GM19438 (cell line): Measurements from ENCODE around the gene TAF1B.

ENCODE experiments used
- ATAC-seq: cut with Tn5 transposase; IDR thresholded peaks from one replicate; pipeline ENCODE4 v1.9.1; 2021; ENCODE audit warnings: low read depth; ENCODE audit not compliant: unreplicated experiment

Gene TAF1B

DNA sequence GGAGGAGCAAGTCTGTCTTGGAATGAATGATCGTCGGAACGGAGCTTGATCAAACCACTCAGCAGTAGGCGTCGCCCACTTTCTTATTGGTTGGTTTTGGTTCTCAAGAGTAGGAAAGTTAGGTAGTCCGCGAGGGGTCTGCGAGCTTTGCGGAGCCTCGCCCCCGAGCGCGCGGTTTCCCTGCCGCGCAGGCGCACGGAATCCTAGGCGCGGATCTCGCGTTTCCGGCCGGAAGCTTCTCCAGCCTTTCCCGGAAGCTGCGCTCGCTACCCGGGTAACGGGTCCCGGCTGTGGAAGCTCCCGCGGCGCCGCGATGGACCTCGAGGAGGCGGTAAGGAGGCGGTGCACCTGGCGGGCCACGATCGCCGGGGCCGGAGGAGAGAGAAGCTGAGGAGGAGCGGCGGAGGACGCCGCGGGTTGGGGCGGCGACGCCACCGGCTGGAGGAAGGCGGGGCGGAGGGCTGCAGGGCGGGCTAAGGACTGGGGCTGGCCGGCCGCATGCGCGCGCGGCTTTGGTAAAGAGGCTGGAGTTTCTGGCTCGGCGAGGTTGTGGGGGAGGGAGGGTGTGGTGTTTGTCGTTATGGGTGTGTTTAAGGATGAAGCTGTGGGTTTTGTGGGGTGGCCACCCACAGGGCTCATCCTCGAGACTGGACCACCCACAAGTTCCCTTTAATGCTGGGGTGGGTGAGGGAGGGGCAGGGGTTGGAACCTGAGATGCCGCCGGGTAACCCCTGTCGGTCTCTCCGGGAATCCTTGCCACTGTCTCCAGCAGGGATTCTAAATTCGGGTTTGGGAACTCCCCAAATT lies at the start of gene TAF1B:
Gene TAF1B (plus strand): TSS at position 246 of the 807 bp plus-strand sequence. CDS start 68 bp downstream, at position 314.
- peak; percentile 82 for ATAC-seq

DNA sequence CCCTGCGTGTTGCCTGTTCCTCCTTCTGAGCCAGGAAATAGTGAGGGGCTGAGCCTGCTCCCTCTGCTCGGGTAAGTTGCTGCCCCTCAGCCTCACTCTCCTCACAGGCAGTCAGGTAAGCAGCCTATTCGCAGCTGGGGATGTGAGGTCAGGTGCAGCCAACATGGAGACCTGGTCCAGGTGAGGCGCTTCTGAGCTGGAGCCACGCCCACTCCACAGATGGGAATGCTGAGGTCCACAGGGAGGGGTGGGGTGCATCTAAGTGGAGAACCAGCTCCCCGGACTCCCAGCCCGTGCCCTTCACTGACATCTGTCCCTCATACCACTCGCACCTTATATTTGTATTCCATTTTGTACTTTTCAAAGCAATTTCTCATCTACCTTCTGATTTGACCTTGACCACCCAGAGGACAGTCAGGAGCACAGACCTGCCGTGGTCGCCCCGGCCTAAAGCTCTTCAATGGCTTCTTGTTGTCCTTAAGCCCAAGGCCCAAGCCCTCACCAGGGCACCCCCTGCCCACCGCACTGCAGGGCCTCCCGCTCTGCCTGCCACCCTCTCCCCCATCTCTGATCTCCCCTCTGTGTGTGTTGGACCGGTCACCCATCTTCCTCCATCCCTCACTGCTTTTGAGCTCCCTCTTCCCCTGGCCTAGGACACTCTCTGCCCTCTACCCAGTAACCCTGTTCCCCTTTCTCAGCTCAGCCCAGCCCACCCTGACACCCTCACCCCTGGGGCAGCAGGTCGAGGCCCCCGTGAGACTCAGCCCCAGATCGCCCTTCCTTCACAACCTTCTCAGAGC lies 49.2 kb upstream of the TAF1B start:
- ATAC-seq: no peak

DNA sequence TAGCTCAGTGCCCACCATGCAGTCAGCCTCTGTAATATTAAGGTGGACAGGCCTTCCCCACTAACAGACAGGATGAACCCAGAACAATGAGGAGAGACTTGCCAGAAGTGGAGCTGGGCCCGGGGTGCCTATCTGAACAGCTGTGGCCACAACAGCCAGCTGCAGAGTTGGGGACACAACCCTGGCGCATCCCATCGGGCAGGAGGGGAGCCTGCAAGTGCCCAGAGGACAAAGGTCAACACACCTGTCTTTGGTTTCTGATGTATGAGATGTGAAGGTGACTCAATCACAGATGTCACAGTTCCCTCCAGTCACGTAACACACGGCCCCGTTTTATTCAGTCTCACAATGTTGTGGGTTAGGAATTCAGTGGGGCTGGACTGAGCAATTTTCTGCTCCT lies 48.2 kb upstream of the TAF1B start:
- ATAC-seq: no peak

DNA sequence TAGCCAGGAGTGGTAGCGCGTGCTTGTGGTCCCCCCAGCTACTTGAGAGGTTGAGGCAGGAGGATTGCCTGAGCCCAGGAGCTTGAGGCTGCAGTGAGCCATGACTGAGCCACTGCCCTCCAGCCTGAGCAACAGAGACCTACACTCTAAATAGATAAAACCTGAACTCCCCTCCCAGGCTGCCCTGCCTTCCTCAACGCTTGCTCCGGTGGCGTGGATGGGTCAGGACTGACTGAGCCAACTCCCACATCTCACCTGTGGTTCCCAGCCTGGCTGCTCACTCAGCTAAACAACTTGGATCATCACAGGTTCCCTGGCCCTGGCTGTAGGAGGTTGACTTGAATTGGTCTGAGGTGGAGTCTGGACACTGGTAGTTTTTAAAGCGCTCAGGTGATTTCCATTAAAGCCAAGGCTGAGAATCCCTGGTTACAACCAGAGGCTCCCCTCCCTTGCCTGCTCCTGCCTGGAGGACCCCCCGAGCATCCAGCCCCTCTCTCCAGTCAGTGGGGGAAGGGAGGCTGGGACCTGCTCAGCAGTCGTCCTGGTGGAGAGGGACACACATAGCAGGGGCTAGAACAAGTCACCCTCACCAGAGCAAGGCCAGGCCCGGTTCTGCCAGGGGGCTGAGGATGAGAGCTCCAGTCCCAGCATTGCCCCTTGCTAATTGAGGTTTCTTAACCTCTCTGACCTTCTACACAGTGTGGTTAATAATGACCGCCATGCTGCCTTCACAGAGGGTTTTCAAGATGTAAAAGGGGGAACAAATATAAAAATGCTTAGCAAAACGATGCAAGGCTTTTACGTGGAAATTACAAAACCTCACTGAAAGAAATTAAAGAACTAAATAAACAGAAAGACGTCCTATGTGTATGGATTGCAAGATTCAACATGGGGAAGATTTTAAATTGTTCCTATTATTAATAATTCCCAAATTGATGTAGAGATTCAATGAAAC lies 46.9 kb upstream of the TAF1B start:
- ATAC-seq: no peak

DNA sequence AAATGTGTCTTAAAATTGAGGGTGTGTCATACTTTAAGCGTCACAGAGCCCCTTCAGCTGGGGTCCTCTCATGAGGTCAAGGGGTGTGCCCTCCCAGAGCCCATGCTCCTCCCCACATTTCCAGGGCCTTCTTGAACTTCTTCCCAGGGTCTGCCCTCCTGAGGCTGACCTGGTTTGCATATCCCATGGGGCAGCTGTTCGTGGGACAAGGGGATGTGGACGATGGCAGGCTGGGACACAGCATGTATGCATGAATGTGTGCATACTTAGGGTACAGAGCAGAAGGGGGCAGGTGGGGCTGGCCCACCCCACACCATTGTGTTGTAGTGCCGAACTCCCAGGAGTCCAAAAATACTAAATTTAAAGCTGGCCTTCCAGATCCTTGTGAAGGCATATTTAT lies 46.2 kb upstream of the TAF1B start:
- no peak for ATAC-seq

DNA sequence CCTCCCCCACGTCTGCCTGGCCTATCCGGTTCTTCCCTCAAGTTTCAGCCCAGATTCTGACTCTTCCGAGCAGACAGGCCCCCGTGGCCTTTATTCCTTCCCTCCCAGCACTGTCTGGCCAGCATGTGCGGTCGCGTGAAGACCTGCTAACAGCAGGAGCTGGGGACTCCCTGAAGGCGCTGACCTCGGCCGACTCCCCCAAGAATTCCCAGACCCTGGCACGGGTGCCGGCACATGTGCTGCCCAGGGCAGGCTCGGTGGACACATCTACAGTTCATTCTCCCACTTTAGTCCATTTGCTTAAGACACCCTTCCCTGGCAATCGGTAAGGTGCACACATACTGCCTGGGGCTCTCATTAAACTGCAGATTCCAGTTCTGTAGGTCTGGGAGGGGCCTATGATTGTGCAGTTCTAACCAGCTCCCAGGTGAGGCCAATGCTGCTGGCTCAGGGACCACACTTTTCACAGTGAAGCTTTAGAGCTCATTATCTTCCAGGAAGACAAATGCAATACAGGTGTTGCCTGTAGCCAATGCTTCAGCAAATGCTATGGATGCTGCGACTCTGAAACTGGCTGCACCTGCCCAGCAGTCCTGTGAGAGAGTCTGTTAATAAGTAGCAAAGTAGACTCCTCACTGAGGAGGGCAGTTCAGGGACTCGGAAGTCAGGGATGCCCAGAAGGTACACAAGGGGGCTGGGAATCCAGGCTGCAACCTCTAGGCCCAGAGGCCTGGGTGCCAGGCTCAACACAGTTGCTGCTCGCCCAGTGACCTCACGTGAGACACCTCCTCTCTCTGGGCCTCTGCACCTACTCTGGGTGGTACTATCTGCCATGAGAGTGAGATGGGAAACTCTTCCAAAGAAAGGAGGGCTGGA lies 45.4 kb upstream of the TAF1B start:
- no peak for ATAC-seq

DNA sequence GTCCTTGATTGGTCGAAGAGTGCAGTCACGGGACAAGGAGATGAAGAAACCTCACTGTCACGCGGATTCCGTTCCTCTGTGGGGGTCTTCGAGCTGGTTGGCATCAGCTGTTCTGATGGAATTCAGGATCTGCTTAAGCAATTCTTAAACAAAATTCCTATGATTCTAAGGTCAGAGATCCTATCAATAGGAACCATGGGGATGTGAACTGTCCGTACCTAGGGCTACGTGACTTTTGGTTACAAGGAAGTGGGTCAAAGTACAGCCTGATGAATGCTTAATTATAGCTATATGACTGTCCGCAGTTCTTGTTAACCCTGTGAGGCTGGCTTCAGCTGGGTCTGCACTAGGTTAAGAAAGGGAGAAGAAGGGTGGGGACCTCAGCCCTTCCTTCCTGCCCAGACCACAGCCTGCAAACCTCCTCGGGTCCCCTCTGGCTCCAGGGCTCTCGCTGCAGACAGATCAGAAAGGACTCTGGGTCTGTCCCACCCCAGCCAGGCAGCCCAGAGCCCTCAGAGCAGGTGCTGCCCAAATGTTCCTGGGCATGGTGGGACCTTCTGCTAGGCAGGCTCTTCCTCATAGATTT lies 44.2 kb upstream of the TAF1B start:
- ATAC-seq: peak; percentile 60

DNA sequence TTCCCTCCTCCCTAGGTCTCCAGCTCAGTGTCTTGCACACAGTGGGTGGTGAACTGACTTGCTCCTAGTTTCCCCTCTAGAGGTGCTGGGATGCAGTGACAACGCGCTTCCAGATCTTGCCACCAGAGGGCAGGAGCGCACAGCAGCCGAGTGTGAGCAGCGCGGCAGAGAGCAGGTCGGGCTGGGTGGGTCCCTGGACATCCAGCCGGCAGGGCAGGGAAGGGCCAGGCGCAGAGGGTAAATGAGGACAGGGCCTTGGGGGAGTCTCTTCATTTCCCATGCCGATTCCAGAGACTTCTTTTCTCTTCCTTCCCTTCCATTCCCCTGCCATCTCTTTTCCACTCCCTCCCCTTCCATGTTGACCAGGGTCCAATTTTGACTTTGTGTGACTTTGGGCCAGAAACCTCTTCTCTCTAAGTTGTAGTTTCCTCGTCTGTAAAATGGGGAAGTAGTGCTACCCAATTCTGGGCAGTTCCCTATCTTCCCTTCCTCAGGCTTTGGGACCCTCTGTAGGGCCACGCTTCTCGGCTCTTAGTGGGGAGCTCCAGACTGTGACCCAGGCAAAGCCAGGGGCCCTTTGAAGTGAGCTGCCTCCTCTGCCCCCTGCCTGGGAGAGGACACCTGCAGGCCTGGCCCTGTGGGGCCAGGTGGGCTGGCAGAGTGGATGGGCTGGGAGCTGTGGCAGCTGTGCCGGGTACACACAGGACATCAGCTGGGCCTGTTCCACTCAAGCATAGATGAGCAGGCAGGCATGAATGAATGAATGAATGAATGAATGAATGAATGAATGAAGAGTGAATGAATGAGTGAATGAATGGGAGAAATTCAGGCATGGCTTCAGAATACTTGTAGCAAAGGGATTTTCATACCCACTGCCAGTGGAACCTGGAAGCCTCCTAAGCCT lies 43.3 kb upstream of the TAF1B start:
- ATAC-seq: peak; percentile 89

DNA sequence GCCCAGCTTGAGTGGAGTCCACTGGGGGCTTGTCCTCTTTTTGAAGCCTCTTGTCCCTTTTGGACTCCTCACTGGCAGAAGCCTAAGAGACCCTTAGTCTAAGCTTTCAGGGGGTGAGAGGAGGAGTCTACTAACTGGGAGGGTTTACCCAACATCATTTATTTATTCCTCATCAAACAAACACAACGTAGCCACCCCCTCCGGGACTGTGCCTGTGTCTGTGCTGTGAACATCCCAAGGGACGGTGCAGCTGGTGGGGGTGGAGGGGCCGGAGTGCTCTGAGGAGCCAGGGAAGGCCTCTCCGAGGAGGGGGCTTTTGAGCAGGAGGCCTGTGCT lies 42.7 kb upstream of the TAF1B start:
- no peak for ATAC-seq

DNA sequence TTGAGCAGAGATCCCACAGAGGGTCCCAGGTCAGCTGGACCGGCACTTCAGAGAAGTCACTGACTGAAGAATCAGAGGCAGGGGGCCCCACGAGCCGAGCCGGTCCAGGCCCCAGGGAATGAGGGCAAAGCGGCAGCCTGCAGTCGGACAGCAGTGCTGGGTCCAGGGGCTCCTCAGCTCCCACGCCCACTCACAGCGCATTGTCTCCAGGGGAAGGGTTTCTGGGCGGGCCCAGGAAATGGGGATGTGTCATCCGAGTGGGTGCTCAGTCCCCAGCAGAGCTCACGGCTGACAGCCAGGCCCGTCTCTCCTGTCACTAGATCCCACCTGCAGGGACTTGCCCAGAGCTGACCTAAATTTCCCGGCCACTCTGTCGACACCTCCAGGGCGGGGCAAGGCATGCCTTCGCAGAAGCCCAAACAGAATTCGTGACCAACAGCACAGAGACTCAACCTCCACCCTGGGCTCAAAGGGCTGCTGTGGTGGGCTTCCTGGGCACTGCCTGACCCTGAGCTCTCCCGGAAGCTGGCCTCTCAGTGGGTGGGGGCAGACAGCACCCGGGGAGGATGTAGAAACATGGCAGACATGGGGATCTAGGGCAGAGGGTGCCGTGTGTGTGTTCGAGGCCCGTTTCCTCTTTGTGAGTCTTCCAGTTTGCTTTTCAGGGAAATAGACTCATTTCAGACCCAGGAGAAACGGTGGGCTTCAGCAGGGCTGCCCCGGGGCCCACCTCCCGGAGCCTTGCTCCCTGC lies 42.1 kb upstream of the TAF1B start:
- no peak for ATAC-seq

DNA sequence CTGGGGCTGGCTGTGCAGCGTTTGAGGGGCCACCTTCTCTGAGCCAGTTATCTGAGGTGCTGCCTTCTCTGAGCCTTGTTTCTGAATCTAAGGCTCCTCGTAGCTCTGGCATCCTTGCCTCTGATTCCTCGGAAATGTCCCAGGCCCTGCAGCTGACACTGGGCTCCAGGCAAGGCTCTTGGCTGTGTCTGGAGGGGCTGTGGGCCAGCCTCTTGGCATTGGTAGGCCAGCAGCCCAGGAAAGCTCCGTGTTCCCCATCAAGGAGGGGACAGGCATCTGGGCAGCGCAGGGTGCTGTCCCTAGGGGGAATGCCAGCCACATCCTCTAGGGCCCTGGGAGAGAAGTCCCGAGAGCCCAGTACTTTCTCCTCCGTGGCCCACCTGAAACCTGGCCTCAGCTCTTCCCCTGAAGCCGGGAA lies 40.7 kb upstream of the TAF1B start:
- no peak for ATAC-seq

DNA sequence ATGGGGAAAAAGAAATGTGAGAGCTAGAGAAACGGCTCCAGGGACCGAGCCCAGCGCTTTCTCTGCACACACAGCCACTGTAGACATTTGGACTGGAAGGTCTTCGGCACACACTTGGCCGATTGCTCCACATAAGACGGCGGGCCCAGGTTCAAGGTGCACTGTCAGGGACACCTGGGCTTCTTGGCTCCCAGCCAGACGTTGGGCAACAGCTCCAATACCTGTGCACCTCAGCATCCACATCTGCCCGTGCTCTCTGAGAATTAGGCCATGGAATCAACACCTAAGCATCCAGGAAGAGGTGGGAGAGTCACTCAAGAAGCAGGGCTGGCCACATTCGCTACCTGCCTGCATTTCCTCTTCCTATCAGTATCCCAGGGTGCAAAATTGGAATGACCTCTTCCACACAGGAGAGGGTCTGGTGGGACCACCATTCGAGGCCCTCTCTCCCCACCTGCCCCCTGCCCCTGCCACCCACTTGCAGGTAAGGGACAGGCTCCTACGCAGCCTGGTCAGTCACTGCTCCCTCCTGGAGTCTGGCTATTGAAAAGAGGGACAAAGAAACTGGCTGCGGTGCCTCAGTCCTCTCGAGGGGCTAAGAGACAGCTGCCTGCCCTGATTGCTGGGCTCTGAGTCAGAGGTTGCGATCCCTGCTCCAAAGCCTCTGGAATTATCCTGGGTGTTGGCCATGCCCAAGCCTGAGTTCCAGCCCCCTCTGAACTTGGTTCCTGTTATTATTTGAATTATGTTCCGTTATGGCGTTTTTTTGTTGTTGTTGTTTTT lies 40.1 kb upstream of the TAF1B start:
- no peak for ATAC-seq

DNA sequence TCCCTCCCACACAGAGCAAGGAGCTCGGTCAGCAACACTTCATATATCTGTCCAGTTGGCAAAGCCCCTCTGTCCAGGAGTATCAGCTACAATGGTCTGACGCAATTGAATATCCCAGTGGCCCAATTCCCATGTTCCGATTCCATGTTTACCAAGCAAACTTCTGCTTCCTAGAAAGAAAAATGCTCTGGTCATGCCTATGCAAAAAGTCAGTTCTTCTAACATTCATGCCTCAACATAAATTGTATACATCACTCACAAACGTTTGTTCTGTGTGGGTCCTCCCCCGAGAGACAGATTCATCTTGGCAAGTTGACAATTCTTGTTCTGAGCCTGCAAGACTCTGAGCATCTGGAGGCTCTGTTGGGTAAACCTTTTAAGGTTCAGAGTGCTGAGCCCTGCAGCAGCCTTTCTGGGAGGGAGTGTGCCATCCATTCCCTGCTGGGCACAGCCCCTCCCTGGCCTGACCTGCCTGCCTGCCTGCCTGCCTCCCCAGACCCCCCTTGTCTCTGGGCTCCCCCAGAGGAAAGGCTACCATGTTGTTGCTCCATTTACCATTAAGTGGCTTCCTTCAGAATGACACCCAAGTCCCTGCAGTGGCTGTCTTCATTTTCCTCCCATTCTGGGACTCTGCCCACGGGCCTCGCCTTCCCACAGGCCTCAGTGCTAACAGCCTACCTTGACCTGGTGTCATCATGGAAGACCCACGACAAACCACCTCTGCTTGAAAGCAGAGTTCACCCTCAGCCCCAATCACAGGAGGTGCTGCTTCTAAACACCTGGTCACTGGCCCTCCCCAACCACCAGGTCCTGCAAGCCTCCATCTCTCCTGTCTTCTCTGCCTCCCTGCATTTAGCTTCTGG lies 37.6 kb upstream of the TAF1B start:
- ATAC-seq: no peak

DNA sequence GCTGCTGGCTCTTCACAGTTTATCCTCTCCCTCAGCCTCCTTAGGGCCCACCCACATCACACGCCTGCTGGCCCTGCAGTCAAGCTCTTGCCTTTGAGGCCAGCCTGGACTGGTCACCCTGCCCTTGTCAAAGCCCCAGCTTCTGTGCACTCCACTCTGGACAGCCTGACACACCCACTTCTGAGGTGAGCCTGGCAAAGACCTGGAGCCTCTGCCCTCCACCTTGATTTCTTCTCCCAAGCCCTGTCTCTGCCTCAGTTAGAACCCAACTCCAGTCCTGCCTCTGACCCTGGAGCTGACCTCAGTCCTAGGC lies 37.0 kb upstream of the TAF1B start:
- no peak for ATAC-seq

DNA sequence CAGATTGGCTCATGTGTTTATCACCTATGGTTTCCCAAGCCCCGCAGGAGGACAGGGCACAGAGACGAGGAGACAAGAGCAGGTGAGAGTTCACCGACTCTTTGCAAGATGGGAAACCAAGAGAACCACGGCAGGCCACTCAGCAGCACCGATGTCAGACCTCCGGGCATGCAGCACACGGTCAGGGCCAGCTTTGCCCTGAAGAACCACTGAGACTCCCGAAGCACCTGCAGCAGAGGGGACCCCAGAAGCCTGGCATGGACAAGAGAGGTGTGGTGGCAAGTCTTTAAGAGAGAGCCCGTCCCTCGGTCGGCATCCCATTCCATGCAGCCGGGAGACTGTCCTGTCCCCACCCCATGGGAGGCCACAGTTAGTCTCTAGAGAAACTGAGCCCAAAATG lies 36.6 kb upstream of the TAF1B start:
- ATAC-seq: no peak

DNA sequence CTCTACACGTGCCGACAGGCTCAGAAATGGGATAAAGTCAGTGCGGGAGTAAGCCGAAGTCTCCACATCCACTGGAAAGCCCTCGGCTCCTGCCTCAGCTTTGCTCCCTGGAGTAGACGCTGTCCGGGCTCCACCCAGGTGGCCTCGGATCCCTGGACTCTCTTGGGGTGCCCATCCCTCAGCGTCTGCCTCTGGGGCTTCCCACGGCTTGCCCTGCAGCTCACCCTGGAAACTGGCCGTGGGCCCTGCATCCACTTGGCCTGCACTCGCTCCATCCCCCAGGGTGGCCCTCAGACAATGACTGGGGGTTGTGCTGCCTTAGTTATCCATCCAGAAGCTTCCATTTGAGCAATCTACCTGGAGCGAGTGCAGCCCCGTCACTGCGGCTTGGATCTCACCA lies 36.2 kb upstream of the TAF1B start:
- ATAC-seq: no peak
